GM12878 (cell line): ENCODE data around the gene SPATA3. TPM values are rescaled to one million over a fixed set of nuclear protein-coding genes. Genes with fewer than 3 reads are reported as not detected.

Experiments used
- CBFB ChIP-seq: IDR thresholded peaks from 2 replicates; pipeline ENCODE4 v1.6.1; 2016; ENCODE audit warnings: antibody characterized with exemption, low read depth
- EED ChIP-seq: sonication (generic); IDR thresholded peaks from 2 replicates; pipeline ENCODE4 v1.6.1; 2016; ENCODE audit warnings: antibody characterized with exemption, low read depth
- ESRRA ChIP-seq: IDR thresholded peaks from 2 replicates; pipeline ENCODE4 v1.6.1; 2012; ENCODE audit warnings: mild to moderate bottlenecking, low read length, improper control_type of control experiment
- ETV6 ChIP-seq, 2 experiments: fragments of 450-650 bp in 1 of 2; IDR thresholded peaks in 1 of 2; conservative IDR thresholded peaks in 1 of 2; 2 replicates each; pipeline ENCODE4 v1.6.1; 2014; ENCODE audit warnings: antibody characterized with exemption in 1 of 2, borderline replicate concordance in 1 of 2, low read depth in 1 of 2, mild to moderate bottlenecking in 1 of 2, moderate library complexity in 1 of 2
- GATAD2B ChIP-seq: fragments of 450-650 bp; conservative IDR thresholded peaks from 2 replicates; pipeline ENCODE4 v1.6.1; 2017; ENCODE audit warnings: low read depth, mild to moderate bottlenecking, moderate library complexity
- HSF1 ChIP-seq: fragments of 150-350 bp; IDR thresholded peaks from 2 replicates; pipeline ENCODE4 v1.6.1; 2014; ENCODE audit warnings: mild to moderate bottlenecking, low read depth, low read length
- IKZF2 ChIP-seq, 2 experiments: fragments of 450-650 bp; IDR thresholded peaks; 2 replicates each; pipeline ENCODE4 v1.6.1; 2017; ENCODE audit warnings: mild to moderate bottlenecking in 2 of 2, moderate library complexity in 2 of 2
- NR2C1 ChIP-seq: fragments of 450-650 bp; IDR thresholded peaks from 2 replicates; pipeline ENCODE4 v1.6.1; 2017; ENCODE audit warnings: antibody characterized with exemption, mild to moderate bottlenecking, moderate library complexity
- PRDM15 ChIP-seq: fragments of 450-650 bp; formaldehyde crosslinking; IDR thresholded peaks from 2 replicates; pipeline ENCODE4 v1.4.0; 2020; ENCODE audit warnings: mild to moderate bottlenecking, moderate library complexity
- SMARCA5 ChIP-seq: fragments of 450-650 bp; IDR thresholded peaks from 2 replicates; pipeline ENCODE4 v1.6.1; 2017; ENCODE audit warnings: mild to moderate bottlenecking
- SP1 ChIP-seq: IDR thresholded peaks from one replicate; pipeline ENCODE4 v1.6.1; 2011; ENCODE audit warnings: low read depth, low read length
- TCF12 ChIP-seq: IDR thresholded peaks from 2 replicates; pipeline ENCODE4 v1.6.1; 2011; ENCODE audit warnings: low read depth, mild to moderate bottlenecking, low read length
- TCF3 ChIP-seq: IDR thresholded peaks from 2 replicates; pipeline ENCODE4 v1.6.1; 2012; ENCODE audit warnings: low read depth, mild to moderate bottlenecking, low read length, borderline replicate concordance; ENCODE audit not compliant: insufficient read depth
- ZBTB33 ChIP-seq: fragments of 450-650 bp; IDR thresholded peaks from 2 replicates; pipeline ENCODE4 v1.6.1; 2017; ENCODE audit warnings: mild to moderate bottlenecking
- polyA plus RNA-seq, 11 experiments: library from polyadenylated mRNA; depleted of rRNA in 4 of 11; unstranded in 6 of 11; stranded (reverse) in 5 of 11; fragments of >200 nt; fragmentation: Nextera tagmentation in 4 of 11; fragmentation: Illumina TruSeq in 1 of 11; extraction: Ambion mirVana in 4 of 11; extraction: Trizol in 1 of 11; gene quantifications; 1 replicate in 1 of 11; 2 replicates in 10 of 11; pipeline versions ENCODE4 v1.2.1 to v1.2.3, GENCODE V29; 2011 to 2016; ENCODE audit warnings: inconsistent platforms in 2 of 11, missing spikeins in 2 of 11, low read depth in 1 of 11
- total RNA-seq, 4 experiments: library from RNA; depleted of rRNA in 3 of 4; stranded (reverse); fragments of >200 nt in 3 of 4; fragmentation: Illumina TruSeq in 1 of 4; extraction: Trizol in 1 of 4; gene quantifications; 2 replicates each; pipeline versions ENCODE4 v1.2.1 to v1.2.3, GENCODE V29; 2013 to 2021
- TF ChIP-seq, protein P1 (sequence below): fragments of 150-350 bp; IDR thresholded peaks from 2 replicates; pipeline ENCODE4 v1.6.1; 2016; ENCODE audit warnings: low read depth, low read length
- TF ChIP-seq, protein P2 (sequence below): IDR thresholded peaks from 2 replicates; pipeline ENCODE4 v1.6.1; 2012; ENCODE audit warnings: mild to moderate bottlenecking, low read depth, low read length

SPATA3 gene
- total and polyA plus RNA-seq, 10 of the 15 experiments (the other 5 are each of a cell fraction or from before 2014, with no cell fraction given): not detected

DNA sequence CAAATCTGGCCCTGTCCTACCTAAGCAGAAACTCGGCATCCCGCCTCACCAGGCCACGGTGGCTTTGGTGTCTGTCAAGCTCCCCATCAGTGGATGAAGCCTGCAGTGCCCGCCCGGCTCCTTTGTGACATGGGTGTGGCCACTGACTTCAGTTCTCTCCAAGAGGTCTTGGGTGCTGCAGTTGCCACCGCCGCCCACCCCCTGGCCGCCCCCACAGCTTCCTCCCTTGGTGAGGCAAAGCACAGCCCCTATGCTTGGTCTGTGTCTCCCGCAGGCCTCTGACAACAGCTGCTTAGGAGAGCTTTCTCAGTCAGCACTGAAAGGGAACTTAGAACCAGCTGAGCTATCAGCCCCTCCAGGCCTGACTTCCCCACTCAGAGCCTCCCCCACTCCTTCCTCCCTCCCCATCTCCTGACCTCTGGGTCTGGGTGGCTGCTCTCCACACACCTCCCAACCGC lies 48.0 kb upstream of the SPATA3 start (continued):
- TF ChIP-seq, protein P1, sequence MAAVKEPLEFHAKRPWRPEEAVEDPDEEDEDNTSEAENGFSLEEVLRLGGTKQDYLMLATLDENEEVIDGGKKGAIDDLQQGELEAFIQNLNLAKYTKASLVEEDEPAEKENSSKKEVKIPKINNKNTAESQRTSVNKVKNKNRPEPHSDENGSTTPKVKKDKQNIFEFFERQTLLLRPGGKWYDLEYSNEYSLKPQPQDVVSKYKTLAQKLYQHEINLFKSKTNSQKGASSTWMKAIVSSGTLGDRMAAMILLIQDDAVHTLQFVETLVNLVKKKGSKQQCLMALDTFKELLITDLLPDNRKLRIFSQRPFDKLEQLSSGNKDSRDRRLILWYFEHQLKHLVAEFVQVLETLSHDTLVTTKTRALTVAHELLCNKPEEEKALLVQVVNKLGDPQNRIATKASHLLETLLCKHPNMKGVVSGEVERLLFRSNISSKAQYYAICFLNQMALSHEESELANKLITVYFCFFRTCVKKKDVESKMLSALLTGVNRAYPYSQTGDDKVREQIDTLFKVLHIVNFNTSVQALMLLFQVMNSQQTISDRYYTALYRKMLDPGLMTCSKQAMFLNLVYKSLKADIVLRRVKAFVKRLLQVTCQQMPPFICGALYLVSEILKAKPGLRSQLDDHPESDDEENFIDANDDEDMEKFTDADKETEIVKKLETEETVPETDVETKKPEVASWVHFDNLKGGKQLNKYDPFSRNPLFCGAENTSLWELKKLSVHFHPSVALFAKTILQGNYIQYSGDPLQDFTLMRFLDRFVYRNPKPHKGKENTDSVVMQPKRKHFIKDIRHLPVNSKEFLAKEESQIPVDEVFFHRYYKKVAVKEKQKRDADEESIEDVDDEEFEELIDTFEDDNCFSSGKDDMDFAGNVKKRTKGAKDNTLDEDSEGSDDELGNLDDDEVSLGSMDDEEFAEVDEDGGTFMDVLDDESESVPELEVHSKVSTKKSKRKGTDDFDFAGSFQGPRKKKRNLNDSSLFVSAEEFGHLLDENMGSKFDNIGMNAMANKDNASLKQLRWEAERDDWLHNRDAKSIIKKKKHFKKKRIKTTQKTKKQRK: no peak
- TF ChIP-seq SP1 (peak; percentile 35), TCF12 (peak; percentile 93), HSF1 (no peak), SMARCA5 (no peak), TCF3 (peak; percentile 94), GATAD2B (no peak), CBFB (peak; percentile 65; the same call in 1 of the 2 replicates), ZBTB33 (no peak), EED (peak; percentile 85), NR2C1 (no peak), ETV6 (conservative IDR thresholded peaks at IDR 0.05 in 1 of 2, IDR thresholded peaks at IDR 0.05 in 1 of 2; ENCODE audit: borderline replicate concordance in 1 of 2, low read depth in 1 of 2) (peak in 1 of 2 experiments; percentile 58; a peak in 1 of 4 replicates), ESRRA (no peak), PRDM15 (no peak), IKZF2 (IDR thresholded peaks at IDR 0.05) (peak; percentile 60 to 63; a peak in 3 of 4 replicates)
- TF ChIP-seq, protein P2, sequence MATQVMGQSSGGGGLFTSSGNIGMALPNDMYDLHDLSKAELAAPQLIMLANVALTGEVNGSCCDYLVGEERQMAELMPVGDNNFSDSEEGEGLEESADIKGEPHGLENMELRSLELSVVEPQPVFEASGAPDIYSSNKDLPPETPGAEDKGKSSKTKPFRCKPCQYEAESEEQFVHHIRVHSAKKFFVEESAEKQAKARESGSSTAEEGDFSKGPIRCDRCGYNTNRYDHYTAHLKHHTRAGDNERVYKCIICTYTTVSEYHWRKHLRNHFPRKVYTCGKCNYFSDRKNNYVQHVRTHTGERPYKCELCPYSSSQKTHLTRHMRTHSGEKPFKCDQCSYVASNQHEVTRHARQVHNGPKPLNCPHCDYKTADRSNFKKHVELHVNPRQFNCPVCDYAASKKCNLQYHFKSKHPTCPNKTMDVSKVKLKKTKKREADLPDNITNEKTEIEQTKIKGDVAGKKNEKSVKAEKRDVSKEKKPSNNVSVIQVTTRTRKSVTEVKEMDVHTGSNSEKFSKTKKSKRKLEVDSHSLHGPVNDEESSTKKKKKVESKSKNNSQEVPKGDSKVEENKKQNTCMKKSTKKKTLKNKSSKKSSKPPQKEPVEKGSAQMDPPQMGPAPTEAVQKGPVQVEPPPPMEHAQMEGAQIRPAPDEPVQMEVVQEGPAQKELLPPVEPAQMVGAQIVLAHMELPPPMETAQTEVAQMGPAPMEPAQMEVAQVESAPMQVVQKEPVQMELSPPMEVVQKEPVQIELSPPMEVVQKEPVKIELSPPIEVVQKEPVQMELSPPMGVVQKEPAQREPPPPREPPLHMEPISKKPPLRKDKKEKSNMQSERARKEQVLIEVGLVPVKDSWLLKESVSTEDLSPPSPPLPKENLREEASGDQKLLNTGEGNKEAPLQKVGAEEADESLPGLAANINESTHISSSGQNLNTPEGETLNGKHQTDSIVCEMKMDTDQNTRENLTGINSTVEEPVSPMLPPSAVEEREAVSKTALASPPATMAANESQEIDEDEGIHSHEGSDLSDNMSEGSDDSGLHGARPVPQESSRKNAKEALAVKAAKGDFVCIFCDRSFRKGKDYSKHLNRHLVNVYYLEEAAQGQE: no peak
